Measurements from ENCODE around the gene WNK3. TPM values are rescaled to one million over a fixed set of nuclear protein-coding genes. Genes with fewer than 3 reads are reported as not detected.
A peak's percentile ranks its signal among the peaks of the same experiment; 100 is the strongest.

Gene WNK3
- total and polyA plus RNA-seq, 2 experiments from 2014 or later: 27.6 to 57.5 TPM

DNA sequence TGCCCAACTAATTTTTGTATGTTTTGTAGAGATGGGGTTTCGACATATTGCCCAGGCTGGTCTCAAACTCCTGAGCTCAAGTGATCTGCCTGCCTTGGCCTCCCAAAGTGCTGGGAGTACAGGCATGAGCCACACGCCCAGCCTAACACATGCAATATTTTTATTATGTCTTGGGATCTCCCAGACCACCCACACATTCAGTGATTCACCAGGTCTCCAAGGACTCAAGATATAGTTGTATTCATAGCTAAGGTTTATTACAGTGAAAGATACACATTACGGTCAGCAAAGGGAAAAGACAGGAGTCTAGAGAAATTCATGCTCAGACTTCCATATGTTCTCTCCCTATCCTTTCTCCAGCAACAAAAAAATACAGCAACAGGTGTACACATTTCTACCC, 149.3 kb downstream of the WNK3 start:
- Mint-ChIP-seq H3K36me3 (ENCODE audit: low read depth) (peaks cover 6% of the 10 kb centered on the region; the same call in 2 of the 3 replicates), H3K27me3 (ENCODE audit: insufficient read depth, low read depth, poor library complexity) (no peaks in the 10 kb centered on the region), H3K4me1 (no peaks in the 10 kb centered on the region), H3K4me3 (no peak overlapping the region), H3K9me3 (no peaks in the 10 kb centered on the region), H3K27ac (no peak overlapping the region)
- DNase-seq (ENCODE audit: low spot score) (no peak), ATAC-seq (no peak)
- Histone ChIP-seq H2AFZ (no peak overlapping the region), H3K4me3 (no peak overlapping the region), H3F3A (replicated peaks; ENCODE audit: low read depth) (no peaks in the 10 kb centered on the region), H3K79me2 (replicated peaks; ENCODE audit: insufficient read depth) (no peaks in the 10 kb centered on the region), H3K27me3 (ENCODE audit: insufficient read depth) (no peaks in the 10 kb centered on the region), H3K27ac (ENCODE audit: low read depth) (no peak overlapping the region), H3K9me2 (ENCODE audit: insufficient read depth) (no peaks in the 10 kb centered on the region), H3K4me2 (no peak overlapping the region), H4K20me1 (replicated peaks; ENCODE audit: insufficient read depth) (no peaks in the 10 kb centered on the region), H3K36me3 (ENCODE audit: insufficient read depth) (no peaks in the 10 kb centered on the region), H3K4me1 (ENCODE audit: insufficient read depth) (no peaks in the 10 kb centered on the region)
- TF ChIP-seq NANOG (IDR thresholded peaks at IDR 0.05; ENCODE audit: borderline replicate concordance): no peak
- no peak for TF ChIP-seq STAT1 (IDR thresholded peaks at IDR 0.05; ENCODE audit: unreplicated experiment)
- TF ChIP-seq CREB1 (CRISPR knock-in tag; IDR thresholded peaks at IDR 0.05; ENCODE audit: low read depth): no peak
- no peak for TF ChIP-seq EZH2 (IDR thresholded peaks at IDR 0.05; ENCODE audit: low read depth, unreplicated experiment)
- TF ChIP-seq POLR2AphosphoS5 (IDR thresholded peaks at IDR 0.05; ENCODE audit: low read depth): no peak
- TF ChIP-seq REST (IDR thresholded peaks at IDR 0.05; ENCODE audit: unreplicated experiment): no peak

GRCh38 chrX:54198262-54198661, 159.6 kb downstream of the WNK3 start:
- DNase-seq (ENCODE audit: low spot score) (peak; percentile 46), ATAC-seq (no peak; the same call in 2 of the 3 replicates)
- no peak overlapping the region for H2AFZ ChIP-seq
- H4K20me1 ChIP-seq (replicated peaks; ENCODE audit: insufficient read depth): no peaks in the 10 kb centered on the region
- Mint-ChIP-seq H3K27ac (no peak overlapping the region; the same call in 1 of the 2 replicates), H3K36me3 (ENCODE audit: low read depth) (no peaks in the 10 kb centered on the region; the same call in 2 of the 3 replicates), H3K4me1 (peaks cover 10% of the 10 kb centered on the region; the same call in 2 of the 3 replicates), H3K27me3 (ENCODE audit: insufficient read depth, low read depth, poor library complexity) (no peaks in the 10 kb centered on the region), H3K9me3 (no peaks in the 10 kb centered on the region), H3K4me3 (no peak overlapping the region)
- H3K4me1 ChIP-seq (ENCODE audit: insufficient read depth): peaks cover 13% of the 10 kb centered on the region
- TF ChIP-seq, protein P1, sequence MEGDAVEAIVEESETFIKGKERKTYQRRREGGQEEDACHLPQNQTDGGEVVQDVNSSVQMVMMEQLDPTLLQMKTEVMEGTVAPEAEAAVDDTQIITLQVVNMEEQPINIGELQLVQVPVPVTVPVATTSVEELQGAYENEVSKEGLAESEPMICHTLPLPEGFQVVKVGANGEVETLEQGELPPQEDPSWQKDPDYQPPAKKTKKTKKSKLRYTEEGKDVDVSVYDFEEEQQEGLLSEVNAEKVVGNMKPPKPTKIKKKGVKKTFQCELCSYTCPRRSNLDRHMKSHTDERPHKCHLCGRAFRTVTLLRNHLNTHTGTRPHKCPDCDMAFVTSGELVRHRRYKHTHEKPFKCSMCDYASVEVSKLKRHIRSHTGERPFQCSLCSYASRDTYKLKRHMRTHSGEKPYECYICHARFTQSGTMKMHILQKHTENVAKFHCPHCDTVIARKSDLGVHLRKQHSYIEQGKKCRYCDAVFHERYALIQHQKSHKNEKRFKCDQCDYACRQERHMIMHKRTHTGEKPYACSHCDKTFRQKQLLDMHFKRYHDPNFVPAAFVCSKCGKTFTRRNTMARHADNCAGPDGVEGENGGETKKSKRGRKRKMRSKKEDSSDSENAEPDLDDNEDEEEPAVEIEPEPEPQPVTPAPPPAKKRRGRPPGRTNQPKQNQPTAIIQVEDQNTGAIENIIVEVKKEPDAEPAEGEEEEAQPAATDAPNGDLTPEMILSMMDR (conservative IDR thresholded peaks at IDR 0.05; ENCODE audit: low read depth in 2 of 2): no peak
- TF ChIP-seq EZH2phosphoT487 (IDR thresholded peaks at IDR 0.05; ENCODE audit: unreplicated experiment): no peak
- H3F3A ChIP-seq (replicated peaks; ENCODE audit: low read depth): no peaks in the 10 kb centered on the region
- no peaks in the 10 kb centered on the region for H3K36me3 ChIP-seq (ENCODE audit: insufficient read depth)
- no peaks in the 10 kb centered on the region for H3K79me2 ChIP-seq (replicated peaks; ENCODE audit: insufficient read depth)
- H3K27ac ChIP-seq (ENCODE audit: low read depth): peak overlapping the region; percentile 55; the same call in 1 of the 2 replicates
- no peak overlapping the region; the same call in 1 of the 2 replicates for H3K4me2 ChIP-seq
- no peaks in the 10 kb centered on the region for H3K9me2 ChIP-seq (ENCODE audit: insufficient read depth)
- H3K4me3 ChIP-seq: no peak overlapping the region
- H3K27me3 ChIP-seq (ENCODE audit: insufficient read depth): no peaks in the 10 kb centered on the region
